ENCODE results near the gene VPS51. TPM values are rescaled to one million over a fixed set of nuclear protein-coding genes. Genes with fewer than 3 reads are reported as not detected.

Gene VPS51
- total RNA-seq, result 10 to 100 TPM; 78.5 to 78.6 TPM

GRCh38 chr11:65095974-65096806 lies at the start of gene VPS51:
VPS51 (plus strand) TSS chr11:65096214; CDS start chr11:65096251, 37 bp downstream.

GRCh38 chr11:65058419-65059054 lies 37.5 kb upstream of the VPS51 start, which contains the start of gene NAALADL1:
NAALADL1 (minus strand) TSS chr11:65058553; CDS start chr11:65058521, 32 bp downstream.

DNA sequence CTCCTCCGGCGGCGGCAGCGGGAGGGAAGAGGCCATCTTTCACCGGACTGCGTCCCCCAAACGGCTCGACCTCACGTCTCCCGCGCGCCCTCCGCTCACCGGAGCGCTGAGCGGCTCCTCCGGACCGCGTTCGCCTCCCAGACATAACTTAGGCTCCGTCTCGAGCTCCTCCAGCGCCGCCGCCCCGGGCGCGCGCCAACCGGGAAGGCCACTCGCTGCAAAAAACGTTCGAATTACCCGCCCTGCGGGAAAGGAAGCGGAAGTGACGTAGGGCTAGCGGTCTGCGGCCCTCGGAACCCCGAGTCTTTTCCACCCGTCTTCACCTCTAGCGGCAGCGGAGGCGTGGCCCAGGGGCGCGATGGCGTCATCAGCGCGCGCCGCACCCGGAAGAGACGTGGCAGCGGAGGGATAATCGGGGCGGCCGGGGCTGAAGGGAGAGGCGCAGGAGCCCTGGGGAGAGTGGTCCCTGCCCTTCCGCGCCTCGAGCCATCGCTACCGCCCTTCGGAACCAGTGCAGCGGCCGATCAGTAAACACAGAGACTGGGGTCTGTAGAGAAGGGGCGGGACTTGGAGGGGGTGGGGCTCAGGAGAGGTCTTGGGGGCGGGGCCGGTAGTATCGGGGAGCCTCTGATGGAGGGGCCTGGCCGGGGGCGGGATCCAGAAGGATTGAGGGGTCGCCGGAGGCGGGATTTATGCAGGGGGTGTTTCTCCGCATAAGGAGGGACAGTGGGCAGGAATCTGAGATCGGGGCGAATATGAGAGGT lies 12.0 kb upstream of the VPS51 start, which contains the start of the genes CDCA5 and ZFPL1:
Gene CDCA5, minus strand, starts transcription at position 207 of the 764 bp plus-strand sequence. Its CDS starts 62 bp downstream, at position 145.
Gene ZFPL1, plus strand, starts transcription at position 389 of the 764 bp plus-strand sequence. CDS start 477 bp downstream, outside the sequence.

GRCh38 chr11:65111744-65112545 lies 15.9 kb downstream of the VPS51 start, which contains the start of gene TM7SF2:
TM7SF2 (plus strand) TSS chr11:65111872; CDS start chr11:65112016, 144 bp downstream.

DNA sequence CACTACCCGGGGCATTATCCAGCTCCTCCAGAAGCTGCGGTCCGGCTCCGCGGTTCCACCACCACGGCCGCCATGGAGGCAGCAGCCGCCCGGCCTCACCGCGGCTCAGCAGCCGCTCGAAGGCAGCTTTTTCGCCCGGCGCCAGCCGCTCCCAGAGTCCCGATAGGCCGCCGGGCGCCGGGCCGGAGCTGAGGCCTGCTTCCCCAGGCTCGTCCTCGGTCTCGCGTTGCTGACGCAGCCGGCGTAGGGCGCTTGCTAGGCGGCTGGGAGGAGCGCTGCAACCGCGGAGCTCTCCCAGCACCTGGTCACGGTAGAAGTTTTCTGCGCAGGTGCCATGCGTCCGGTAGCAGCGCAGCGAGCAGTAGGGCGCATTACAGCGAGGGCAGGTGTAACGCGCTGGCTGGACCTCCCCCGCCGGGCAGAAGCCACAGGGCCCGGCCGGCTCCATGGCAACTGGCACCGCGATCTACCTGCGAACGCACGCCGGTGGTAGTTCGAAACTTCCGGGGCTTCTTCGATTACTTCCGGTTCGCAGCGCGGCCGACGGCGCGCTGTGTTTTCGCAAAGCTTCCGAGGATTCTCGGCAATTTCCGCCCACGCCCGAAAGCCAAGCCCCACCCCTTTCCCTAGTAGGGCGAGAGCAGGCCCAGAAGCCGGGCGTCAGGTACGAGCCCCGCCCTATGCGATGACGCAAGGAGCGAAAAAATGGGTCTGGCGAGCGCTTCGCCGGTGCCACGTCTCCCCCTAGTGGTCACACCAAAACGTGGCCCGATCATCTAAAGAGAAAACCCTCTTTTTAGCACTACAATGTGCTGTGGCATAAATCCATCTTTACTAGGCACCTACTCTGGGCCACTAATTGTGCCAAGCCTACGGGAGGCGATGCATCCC lies 21.4 kb downstream of the VPS51 start, which contains the start of gene ZNHIT2:
Gene ZNHIT2, minus strand, starts transcription at position 496 of the 891 bp plus-strand sequence. Its CDS starts 48 bp downstream, at position 448.

GRCh38 chr11:65121865-65122696 lies 26.1 kb downstream of the VPS51 start, which contains the start of the genes FAU and MRPL49:
FAU (minus strand) TSS chr11:65122134; CDS start chr11:65121813, 321 bp downstream.
MRPL49 (plus strand) TSS chr11:65122321; CDS start chr11:65122347, 26 bp downstream.

GRCh38 chr11:65134240-65134951 lies 38.4 kb downstream of the VPS51 start, which contains the start of gene SYVN1:
SYVN1 (minus strand) TSS chr11:65134519; CDS start chr11:65133601, 918 bp downstream.

Small RNA genes within 50 kb of the gene (small RNA-seq; reads per million reads assigned to genes)
- gene HIGD1AP10 (0 reads per million in 2 donors), gene PDCL2P2 (0 reads per million in 2 donors), gene RNU2-23P (8.9 to 14.1 reads per million in 2 donors)

Other genes with a start within 250 kb of the VPS51 start
- gene EHD1, start 217.6 kb upstream of the VPS51 start, total RNA-seq, result 10 to 100 TPM; 16.2 to 49.0 TPM
- 10 to 100 TPM; 22.3 to 58.5 TPM for gene ATG2A, start 179.0 kb upstream of the VPS51 start, total RNA-seq
- gene PPP2R5B, start 171.5 kb upstream of the VPS51 start, total RNA-seq, result 10 to 100 TPM in 1 of 2 donors, 1 to 10 TPM in 1; 9.0 to 29.9 TPM
- gene GPHA2, start 160.3 kb upstream of the VPS51 start, total RNA-seq, result not detected
- not detected for gene MAJIN, start 124.1 kb upstream of the VPS51 start, total RNA-seq
- gene BATF2, start 99.2 kb upstream of the VPS51 start, total RNA-seq, result 10 to 100 TPM; 10.7 to 29.0 TPM
- 100 to 1,000 TPM; 112 to 138 TPM for gene ARL2, start 82.1 kb upstream of the VPS51 start, total RNA-seq
- 1 to 10 TPM; 9.3 to 9.6 TPM for gene SNX15, start 68.8 kb upstream of the VPS51 start, total RNA-seq
- gene SAC3D1, start 55.0 kb upstream of the VPS51 start, total RNA-seq, result 10 to 100 TPM; 10.3 to 25.0 TPM
- 10 to 100 TPM in 1 of 2 donors, 1 to 10 TPM in 1; 5.7 to 11.7 TPM for gene NAALADL1, start 37.7 kb upstream of the VPS51 start, total RNA-seq
- 10 to 100 TPM; 11.4 to 29.6 TPM for gene CDCA5, start 12.2 kb upstream of the VPS51 start, total RNA-seq
- gene ZFPL1, start 12.0 kb upstream of the VPS51 start, total RNA-seq, result 10 to 100 TPM; 32.0 to 33.0 TPM
- 1 to 10 TPM; 9.3 TPM for gene TM7SF2, start 15.7 kb downstream of the VPS51 start, total RNA-seq
- 10 to 100 TPM; 13.1 to 16.7 TPM for gene ZNHIT2, start 21.5 kb downstream of the VPS51 start, total RNA-seq
- gene FAU, start 25.9 kb downstream of the VPS51 start, total RNA-seq, result 100 to 1,000 TPM; 127 to 221 TPM
- 10 to 100 TPM; 59.2 to 59.6 TPM for gene MRPL49, start 26.1 kb downstream of the VPS51 start, total RNA-seq
- gene SYVN1, start 38.3 kb downstream of the VPS51 start, total RNA-seq, result 10 to 100 TPM; 16.0 to 18.6 TPM
- not detected for gene SPDYC, start 74.0 kb downstream of the VPS51 start, total RNA-seq
- 100 to 1,000 TPM; 101 to 111 TPM for gene CAPN1, start 85.7 kb downstream of the VPS51 start, total RNA-seq
- 10 to 100 TPM; 18.6 to 37.3 TPM for gene POLA2, start 165.7 kb downstream of the VPS51 start, total RNA-seq
- 1 to 10 TPM in 1 of 2 donors, under 1 TPM in 1; 0.34 to 3.0 TPM for gene CDC42EP2, start 218.7 kb downstream of the VPS51 start, total RNA-seq
- 10 to 100 TPM; 43.7 to 45.6 TPM for gene DPF2, start 237.6 kb downstream of the VPS51 start, total RNA-seq